HG03432 (cell line): ENCODE data around the gene ADAMTS17.

ENCODE experiments used
- ATAC-seq: cut with Tn5 transposase; IDR thresholded peaks from one replicate; pipeline ENCODE4 v1.9.1; 2021; ENCODE audit warnings: mild to moderate bottlenecking, moderate library complexity; ENCODE audit not compliant: unreplicated experiment

Gene ADAMTS17

GRCh38 chr15:100227781-100228180 is 114.0 kb downstream of the ADAMTS17 start:
- ATAC-seq = no peak

DNA sequence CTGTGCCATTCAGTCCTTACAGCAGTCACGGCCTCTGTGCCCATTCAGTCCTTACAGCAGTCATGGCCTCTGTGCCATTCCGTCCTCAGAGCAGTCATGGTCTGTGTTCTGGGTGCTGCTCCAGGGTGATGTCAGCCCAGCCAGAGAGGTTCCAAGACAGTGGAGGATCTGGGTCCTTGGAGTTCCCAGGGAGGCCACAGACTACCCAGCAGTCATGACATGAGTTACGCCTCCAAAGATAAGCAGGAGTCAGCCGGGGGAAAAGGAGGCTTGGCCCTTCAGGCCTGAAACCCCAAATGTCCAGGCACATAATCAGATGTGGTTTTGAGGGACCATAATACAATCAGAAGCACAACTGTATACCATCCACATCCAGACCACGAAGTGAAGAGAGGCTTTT is 115.7 kb downstream of the ADAMTS17 start:
- ATAC-seq = no peak

DNA sequence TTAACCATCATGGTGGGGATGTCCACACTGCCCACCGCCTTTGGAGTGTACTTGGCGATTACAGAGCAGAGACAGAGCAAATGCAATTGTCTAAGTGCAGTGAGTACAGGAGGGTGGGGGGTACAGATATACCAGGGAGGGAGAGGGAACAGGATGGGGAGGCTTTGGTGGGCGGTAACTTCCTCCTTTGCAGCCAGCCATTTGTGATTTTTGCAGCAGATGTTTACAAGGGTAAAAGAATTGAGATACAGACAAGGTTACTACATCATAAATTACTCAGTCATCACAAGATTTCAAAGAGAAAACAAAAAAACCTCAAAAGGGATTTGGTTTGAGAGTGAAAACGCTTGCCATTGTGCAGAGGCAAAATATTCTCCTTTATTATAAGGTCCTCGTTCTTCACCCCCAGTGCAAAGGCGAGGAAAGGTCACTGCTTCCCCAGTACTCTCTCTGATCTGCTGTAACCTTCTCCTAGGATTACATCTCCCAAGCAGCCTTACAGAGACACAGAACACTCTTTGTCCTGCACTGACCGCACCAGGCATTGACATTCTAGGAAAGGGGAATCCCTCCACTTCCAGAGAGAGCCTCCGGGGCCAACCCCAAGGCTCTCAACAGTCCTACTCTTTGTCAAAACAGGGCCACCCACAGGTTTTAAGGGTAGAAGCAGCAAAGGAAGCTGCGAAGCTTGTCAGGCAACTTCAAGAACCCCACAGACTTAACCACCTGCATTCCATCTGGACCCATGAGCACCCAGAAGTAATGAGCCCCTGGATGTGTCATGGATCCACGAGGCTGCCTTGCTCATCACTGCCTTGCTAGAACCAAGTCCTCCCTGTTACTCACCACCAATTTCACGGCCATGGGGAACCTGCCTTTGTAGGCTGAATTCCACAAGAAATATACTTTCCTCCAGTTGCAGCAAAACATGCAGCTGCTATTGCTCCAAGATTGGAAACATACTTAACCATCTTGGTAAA is 117.3 kb downstream of the ADAMTS17 start:
- no peak for ATAC-seq

DNA sequence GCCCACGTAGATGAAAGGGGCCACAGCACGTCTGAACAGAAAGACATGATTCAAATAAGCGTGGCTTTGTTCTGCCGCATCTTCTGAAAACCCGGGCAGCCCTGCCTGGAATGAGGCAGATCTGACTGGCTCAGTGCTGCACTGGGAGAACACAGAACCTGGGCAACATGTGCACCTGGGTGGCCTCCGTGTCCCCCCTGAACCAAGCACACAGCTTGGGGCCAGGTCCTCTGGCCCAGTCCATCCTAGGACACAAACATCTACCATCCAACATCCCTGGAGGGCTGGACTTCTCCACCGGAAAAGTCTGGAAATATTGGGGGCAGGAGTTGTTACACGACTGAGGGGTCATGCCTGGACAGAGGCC is 119.4 kb downstream of the ADAMTS17 start:
- no peak for ATAC-seq

DNA sequence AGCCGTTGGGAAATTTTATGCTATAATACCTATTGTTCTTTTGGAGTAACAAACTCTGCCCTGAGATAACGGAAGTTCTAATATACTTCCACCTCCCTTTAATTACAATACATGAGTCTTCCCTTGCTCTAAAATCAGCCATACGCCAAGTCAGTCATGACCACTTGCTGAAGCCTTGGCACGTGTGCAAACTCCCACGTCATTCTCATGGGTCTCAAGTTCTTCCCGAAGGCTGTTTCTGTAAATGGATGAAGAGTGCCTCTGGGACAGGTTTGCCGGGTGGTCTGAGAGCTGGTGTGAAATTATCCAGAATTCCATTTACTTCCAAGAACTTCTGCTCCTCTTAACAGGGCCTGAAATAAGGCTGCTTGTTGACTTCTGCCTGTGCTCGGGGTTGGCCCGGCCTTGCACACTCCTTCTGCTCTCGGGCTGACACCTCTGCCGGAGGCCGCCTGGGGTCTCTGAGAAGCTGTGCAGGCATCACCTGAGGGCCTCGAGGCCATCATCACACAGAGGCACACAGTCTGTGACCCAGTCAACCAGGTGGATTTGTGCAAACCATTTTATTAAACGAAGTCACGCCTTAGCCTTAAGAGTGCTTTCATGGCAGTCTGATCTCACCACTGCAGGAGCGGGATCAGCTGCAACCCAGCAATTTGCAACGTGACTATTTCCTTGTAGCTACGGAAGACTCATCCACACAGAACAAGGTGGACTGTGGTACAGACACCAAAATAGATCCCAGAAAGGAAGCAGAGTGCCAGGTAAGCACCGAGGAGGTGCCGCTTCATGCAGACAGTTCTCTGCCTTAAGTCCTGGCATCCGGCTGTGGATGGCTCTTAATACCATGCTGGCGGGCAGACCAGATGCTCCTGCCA is 120.1 kb downstream of the ADAMTS17 start:
- ATAC-seq = no peak

DNA sequence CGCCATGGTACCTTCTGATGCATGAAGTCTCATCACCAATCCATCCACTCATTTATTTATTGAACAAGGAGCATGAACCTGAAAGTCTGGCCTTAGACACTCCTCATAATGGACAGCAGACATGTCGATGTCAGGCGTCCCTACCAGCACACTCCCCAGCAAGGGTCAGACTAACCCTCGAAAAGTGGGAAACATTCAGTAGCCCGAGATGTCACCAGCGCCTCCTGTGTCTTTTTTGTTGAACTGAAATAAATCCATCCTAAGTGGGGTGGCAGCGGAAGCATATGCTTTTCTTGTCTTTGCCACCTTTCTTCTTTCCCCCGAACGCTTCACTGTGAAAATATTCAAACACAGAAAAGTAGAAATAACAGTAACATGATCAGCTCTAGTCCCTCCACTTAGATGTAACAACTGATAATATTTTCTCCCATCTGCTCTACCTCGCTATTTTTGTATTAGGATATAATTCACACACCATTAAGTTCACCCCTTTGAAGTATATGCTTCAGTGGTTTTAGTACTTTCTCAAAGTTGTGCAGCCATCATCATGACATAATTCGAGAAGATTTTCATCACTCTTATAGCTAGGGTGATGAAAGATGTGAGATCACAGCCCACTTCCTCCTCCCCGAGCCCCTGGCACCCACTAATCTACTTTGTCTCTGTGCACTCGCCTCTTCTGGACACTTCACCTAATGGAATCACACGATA is 121.6 kb downstream of the ADAMTS17 start:
- no peak for ATAC-seq

GRCh38 chr15:100218434-100218833 is 123.3 kb downstream of the ADAMTS17 start:
- ATAC-seq = no peak

- no peak for ATAC-seq
Measured at GRCh38 chr15:100216182-100216581, 125.6 kb downstream of the ADAMTS17 start.

GRCh38 chr15:100215843-100216169 is 126.0 kb downstream of the ADAMTS17 start:
- ATAC-seq = no peak

DNA sequence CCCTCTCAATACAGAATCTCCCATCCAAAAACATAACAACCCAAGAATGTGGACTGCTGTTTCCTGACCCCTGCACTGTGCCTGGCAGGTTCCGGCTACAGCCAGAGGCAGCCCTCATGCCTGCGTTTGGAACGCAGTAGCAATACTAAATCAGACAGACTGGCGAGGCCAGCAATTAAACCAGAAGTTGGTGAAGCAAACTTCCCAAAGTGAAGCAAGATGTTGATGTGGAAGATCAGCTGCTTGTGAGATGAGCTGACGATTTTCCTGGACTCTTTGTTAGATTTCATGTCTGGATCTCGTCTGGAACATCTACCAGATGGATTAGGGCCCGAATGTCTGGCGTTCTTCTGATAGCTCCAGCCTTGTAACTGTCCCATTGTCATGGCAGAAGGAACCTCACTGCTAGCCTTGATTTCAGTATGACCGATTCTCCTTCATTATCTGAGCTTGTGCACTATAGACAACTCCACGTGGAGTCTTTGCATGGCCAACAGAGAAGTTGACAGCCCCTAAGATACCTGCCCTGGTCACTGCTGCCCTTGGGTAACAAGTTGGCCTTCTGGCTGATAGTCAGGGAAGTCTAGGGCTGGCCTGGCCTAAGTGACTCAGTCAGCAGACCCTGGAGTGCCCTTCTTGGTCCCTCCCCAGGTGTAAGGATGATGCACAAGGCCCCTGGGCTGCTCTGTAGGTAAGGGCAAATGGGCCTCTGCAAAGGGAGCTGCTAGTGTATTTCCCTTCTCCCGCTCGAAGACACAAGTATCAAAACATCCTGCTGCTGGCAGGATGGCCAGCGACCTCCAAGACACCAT is 126.5 kb downstream of the ADAMTS17 start:
- no peak for ATAC-seq

GRCh38 chr15:100211855-100212850 is 129.6 kb downstream of the ADAMTS17 start:
- no peak for ATAC-seq

DNA sequence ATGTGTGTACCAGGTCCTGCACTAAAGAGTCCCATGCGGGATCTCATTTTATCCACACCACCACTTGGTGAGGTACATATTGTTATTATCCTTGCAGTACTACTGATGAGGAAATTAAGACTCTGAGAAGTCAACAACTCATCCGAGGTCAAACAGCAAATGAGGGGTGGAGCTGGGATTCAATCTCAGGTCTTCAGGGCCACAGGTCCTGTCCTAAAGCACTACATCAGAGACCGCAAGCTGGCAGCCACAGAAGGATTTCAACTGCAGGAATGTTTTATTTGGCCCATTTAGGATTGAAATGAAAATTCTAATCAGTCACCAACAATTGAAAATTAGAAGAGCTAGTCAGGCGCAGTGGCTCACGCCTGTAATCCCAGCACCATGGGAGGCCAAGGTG is 131.4 kb downstream of the ADAMTS17 start:
- no peak for ATAC-seq

GRCh38 chr15:100208921-100209603 is 132.7 kb downstream of the ADAMTS17 start:
- ATAC-seq = no peak

DNA sequence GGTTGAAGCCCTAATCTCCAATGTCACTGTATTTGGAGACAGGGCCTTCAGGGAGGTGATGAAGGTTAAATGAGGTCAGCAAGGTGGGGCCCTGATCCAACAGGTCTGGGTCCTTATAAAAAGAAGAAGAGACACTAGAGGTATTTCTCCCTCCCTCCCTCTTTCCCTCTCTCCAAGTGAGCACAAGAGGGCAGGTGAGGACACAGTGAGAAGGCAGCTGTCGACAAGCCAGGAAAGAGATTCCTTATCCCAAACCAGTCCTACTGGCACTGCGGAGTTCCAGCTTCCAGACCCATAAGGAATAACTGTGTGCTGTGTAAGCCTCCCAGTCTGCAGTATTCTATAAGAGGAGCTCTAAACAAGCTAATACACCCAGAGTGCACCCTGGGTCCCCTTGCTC is 134.7 kb downstream of the ADAMTS17 start:
- ATAC-seq = no peak

GRCh38 chr15:100206643-100207042 is 135.1 kb downstream of the ADAMTS17 start:
- ATAC-seq = no peak

- ATAC-seq = no peak
Measured at GRCh38 chr15:100205549-100206295, 136.1 kb downstream of the ADAMTS17 start.

GRCh38 chr15:100204771-100205170 is 137.0 kb downstream of the ADAMTS17 start:
- no peak for ATAC-seq

GRCh38 chr15:100204211-100204610 is 137.6 kb downstream of the ADAMTS17 start:
- no peak for ATAC-seq
